ENCODE measurements around the gene CSNK2B.

Gene CSNK2B

GRCh38 chr6:31717499-31718222 is 51.8 kb downstream of the CSNK2B start:
- DNase-seq: no peak

- no peak for DNase-seq
These were observed 52.4 kb downstream of the CSNK2B start for GRCh38 chr6:31718265-31718664.

- DNase-seq: no peak
These were observed 53.1 kb downstream of the CSNK2B start for GRCh38 chr6:31719001-31719400.
